ENCODE measurements around the gene FBXO33.
"Not testable (repeated sequence)": the region's sequence is repeated elsewhere in the genome, so short reads cannot be mapped to it uniquely, and the experiment has no call there.

The FBXO33 gene

DNA sequence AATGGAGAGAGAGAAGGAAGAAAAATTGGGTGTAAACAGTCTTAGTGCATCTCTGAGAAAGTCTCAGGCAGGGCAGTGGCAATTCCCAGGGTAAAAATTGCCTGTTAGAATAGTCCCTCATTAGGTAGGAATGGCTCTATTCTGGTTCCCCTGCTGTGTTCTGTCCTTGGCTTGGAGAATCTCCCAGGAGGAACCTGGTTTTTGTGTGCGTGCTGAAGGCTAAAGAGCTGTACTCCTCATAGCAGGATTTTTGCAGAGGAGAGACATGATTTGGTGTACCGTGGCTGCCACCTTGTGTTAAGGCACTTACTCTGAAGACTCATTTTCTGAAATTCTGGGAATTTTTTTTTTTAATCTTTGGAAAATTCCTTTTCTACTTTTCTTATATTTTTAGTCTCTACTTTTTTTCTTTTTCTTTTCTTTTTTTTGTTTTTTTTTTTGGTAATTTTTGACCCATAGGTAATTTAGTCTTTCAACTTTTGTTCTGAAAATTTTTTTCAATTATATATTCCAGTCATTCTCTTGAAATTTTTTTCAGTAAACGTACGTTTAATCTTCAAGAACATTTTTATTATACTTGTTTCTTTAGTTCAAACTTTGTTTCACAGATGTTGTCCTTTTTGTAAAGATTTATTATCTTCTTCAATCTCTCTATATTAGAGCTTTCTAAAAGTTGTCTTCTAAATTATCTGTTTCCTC lies 63.8 kb downstream of the FBXO33 start:
- no peak for DNase-seq

DNA sequence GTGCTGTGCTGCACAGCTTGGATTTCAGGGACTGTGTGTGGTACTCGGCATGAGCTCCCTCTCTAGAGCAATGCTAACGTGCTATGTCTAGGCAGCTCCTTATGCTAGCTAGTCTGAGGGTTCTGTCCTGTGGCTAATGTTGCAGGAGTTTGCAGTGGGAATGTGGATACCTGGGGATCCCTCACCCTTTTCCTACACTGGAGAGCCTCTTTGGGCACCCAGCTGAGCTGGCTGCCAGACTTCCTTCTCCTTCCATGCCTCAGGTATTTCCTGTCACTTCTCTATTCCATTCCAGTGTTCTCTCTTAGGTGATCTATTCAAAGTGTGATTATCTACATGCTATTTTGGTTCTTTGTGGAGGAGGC lies 64.9 kb downstream of the FBXO33 start:
- DNase-seq: no peak

DNA sequence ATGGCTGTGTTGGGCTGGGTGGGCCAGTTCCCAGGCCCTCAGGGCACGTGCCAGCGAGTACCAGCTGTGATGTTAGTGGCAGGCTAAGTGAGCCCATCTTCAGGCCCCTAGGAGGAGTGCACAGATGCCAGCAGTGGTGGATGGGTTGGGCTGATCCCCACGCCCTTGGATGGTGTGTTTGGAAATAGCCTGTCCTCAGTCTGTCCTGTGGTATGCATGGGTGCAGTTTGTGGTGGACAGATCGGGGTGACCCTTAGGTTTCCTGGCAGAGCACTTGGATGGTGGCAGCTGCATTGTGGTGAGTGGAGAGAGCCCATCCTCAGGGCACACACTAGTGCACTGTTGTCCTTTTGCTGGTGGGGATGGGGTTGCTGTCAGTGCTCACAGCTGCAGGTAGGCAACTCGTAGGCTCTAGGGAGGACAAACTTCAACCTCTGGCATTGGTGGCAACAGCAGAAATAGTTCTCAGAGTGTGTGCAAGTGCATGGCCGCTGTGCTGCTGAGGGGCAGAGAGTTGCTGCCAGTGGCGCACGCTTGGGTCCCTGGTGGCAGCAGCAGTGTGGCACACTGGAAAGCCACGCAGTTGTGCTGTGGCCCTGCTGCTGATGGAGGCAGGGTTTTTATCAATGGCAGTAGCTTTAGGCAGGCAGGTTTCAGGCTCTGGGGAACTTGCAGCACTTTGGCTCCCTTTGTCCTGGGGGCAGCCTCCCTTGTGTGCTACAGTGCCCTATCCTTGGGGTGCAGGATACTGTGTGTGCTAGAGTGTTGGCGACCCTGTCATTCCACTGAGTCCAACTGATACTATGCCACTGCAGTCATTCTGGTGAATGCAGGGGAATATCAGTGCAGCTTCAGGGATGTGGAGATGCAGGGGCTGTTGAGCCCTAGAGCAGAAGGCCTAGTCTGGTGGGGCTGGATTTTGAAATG lies 65.5 kb downstream of the FBXO33 start:
- no peak for DNase-seq

DNA sequence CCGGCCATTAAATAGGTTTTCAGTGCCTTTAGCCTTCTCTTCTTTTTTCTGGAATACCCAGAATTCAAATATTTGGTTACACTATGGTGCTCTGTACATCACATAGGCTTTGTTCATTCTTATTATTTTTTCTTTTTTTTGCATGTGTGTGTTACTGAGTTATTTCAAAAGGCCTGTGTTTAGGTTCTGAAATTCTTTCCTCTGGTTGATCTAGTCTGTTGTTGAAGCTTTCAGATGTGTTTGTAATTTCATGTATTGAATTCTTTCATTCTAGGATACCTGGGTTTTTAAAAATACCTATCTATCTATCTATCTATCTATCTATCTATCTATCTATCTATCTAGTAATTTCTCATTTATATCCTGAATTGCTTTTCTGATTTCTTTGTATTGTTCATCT lies 66.9 kb downstream of the FBXO33 start:
- no peak for DNase-seq

DNA sequence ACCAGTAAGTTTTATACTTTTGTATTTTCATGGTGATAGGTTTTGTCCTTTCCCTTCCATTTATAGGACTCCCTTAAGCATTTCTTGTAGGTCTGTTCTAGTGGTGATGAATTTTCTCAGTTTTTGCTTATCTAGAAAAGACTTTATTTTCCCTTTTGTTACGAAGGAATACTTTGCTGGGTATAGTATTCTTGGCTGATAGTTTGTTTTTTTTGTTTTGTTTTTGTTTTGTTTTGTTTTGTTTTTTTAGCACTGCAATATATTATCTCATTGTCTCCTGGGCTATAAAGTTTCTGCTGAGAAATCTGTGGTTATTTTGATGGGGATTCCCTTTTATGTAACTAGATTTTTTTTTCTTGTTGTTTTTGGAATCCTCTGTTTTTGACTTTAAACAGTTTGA lies 67.7 kb downstream of the FBXO33 start:
- DNase-seq: no peak

DNA sequence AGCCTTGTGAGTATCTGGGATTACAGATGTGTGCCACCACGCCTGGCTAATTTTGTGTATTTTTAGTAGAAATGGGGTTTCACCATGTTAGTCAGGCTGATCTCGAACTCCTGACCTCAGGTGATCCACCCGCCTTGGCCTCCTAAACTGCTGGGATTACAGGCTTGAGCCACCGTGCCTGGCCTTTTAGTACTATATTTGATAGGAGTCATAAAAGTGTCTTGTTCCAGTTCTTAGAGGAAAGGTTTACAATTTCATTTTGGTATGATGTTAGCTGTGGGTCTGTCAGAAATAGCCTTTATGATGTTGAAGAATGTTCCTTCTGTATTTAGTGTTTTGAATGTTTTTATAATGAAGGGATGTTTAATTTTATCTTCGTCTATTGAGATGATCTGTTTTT lies 70.7 kb downstream of the FBXO33 start:
- DNase-seq: not testable (repeated sequence)

DNA sequence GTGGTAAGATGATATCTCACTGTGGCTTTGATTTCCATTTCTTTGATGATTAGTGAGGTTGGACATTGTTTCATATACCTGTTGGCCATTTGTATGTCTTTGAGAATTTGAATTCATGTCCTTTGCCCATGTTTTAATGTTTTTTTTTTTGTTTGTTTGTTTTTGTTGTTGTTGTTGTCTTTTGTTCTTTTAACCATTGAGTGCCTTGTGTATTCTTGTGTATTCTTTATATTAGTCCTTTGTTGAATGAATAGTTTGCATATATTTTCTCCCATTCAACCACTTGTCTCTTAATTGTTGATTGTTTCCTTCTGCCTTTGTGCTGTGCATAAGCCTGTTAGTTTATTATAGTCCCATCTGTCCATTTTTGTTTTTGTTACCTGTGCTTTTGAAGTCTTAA lies 71.9 kb downstream of the FBXO33 start:
- no peak for DNase-seq

DNA sequence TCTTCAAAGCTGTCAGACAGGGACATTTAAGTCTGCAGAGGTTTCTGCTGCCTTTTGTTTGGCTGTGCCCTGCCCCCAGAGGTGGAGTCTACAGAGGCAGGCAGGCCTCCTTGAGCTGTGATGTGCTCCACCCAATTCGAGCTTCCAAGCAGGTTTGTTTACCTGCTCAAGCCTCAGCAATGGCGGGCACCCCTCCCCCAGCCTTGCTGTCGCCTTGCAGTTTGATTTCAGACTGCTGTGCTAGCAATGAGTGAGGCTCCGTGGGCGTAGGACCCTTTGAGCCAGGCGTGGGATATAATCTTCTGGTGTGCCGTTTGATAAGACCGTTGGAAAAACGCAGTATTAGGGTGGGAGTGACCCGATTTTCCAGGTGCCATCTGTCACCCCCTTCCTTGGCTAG lies 73.2 kb downstream of the FBXO33 start:
- DNase-seq: not testable (repeated sequence)

DNA sequence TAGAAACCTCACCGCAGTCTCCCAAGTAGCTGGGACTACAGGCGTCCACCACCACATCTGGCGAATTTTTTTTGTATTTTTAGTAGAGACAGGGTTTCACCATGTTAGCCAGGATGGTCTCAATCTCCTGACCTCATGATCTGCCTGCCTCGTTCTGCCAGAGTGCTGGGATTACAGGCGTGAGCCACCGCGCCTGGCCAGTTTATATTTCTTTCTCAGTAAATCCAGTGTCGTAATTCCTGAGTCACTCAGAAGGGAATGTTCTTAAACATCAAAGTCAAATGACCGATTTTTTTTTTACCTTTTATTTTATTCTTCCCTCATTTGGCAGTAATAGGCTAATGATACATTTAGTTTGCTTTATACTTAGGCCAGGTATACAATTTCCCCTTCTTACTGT lies 80.5 kb downstream of the FBXO33 start:
- no peak for DNase-seq

DNA sequence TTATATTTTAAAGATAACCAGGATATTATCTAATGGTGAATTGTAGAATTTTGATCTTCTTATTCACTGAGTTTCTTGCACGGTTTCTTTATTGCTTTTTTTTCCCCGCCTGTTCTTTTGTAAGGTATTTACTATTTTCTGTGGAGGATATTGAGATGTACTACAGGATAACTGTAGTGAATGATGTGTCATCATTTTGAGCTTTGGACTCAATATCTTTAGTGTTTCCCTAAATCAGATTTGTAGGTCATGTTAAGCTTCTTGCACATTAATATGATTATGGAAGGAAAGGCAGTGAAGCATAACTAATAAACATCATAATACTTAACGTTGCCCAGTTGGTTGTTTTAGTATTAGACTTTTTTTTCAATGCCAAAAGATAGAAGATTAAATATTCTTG lies 81.4 kb downstream of the FBXO33 start:
- no peak for DNase-seq
